ENCODE data around the gene KLHDC8A.

GRCh38 chr1:205354259-205355074, 2.3 kb downstream of the KLHDC8A start:
- TF ChIP-seq CTCF (IDR thresholded peaks at IDR 0.05 in 4 of 5, conservative IDR thresholded peaks at IDR 0.05 in 1 of 5), result peak; percentile 51 to 76 (median 68)
- TF ChIP-seq POLR2A (IDR thresholded peaks at IDR 0.05), result no peak

All from gastrocnemius medialis (tissue), 4 donors.